Naive B cell (primary cell): ENCODE data around the gene RBL1. TPM values are rescaled to one million over a fixed set of nuclear protein-coding genes. Genes with fewer than 3 reads are reported as not detected.
A peak's percentile ranks its signal among the peaks of the same experiment; 100 is the strongest.
"Not testable (repeated sequence)": the region's sequence is repeated elsewhere in the genome, so short reads cannot be mapped to it uniquely, and the experiment has no call there.

Experiments
- ATAC-seq, 2 donors: fragments of 150-1000 bp; cut with Tn5 transposase; 2 replicates each; pipeline ENCODE4 v1.10.0; 2021; ENCODE audit warnings: low read depth in 2 of 2, mild to moderate bottlenecking in 2 of 2, moderate library complexity in 2 of 2
- DNase-seq: peaks from one replicate; pipeline ENCODE4 v3.0.0; 2022
- H3K27ac Mint-ChIP-seq, 6 donors: one replicate each; pipeline ENCODE4 v1.8.0; 2020 to 2022; ENCODE audit warnings: mild to moderate bottlenecking in 6 of 6, mixed read lengths in 6 of 6, moderate library complexity in 5 of 6, inconsistent platforms in 2 of 6
- H3K27me3 Mint-ChIP-seq, 3 donors: one replicate each; pipeline ENCODE4 v1.8.0; 2021 to 2022; ENCODE audit warnings: mixed read lengths in 3 of 3, mild to moderate bottlenecking in 1 of 3
- H3K36me3 Mint-ChIP-seq, 2 donors: one replicate each; pipeline ENCODE4 v1.8.0; 2020 to 2022; ENCODE audit warnings: mixed read lengths in 2 of 2, inconsistent platforms in 1 of 2, mild to moderate bottlenecking in 1 of 2
- H3K4me1 Mint-ChIP-seq, 3 donors: one replicate each; pipeline ENCODE4 v1.8.0; 2020 to 2022; ENCODE audit warnings: mixed read lengths in 3 of 3, inconsistent platforms in 1 of 3, mild to moderate bottlenecking in 1 of 3, moderate library complexity in 1 of 3
- H3K4me3 Mint-ChIP-seq, 8 donors: one replicate each; pipeline ENCODE4 v1.8.0; 2020 to 2022; ENCODE audit warnings: mild to moderate bottlenecking in 8 of 8, mixed read lengths in 8 of 8, moderate library complexity in 8 of 8, inconsistent platforms in 2 of 8
- H3K9me3 Mint-ChIP-seq, 7 donors: one replicate each; pipeline ENCODE4 v1.8.0; 2020 to 2022; ENCODE audit warnings: mixed read lengths in 7 of 7, mild to moderate bottlenecking in 5 of 7, inconsistent platforms in 2 of 7, moderate library complexity in 1 of 7
- polyA plus RNA-seq, 6 donors: library from polyadenylated mRNA; unstranded; fragments of 300-500 nt; fragmentation: Illumina TruSeq; gene quantifications; one replicate each; pipeline ENCODE4 v1.2.3, GENCODE V29; 2021; ENCODE audit warnings: low read depth in 6 of 6

The RBL1 gene
- polyA plus RNA-seq, 6 donors from 2014 or later, result 3.3 to 15.4 (median 7.0) TPM

GRCh38 chr20:37066168-37066567 lies 29.6 kb downstream of the RBL1 start:
- no peak for ATAC-seq
- no peak for DNase-seq
- Mint-ChIP-seq H3K4me1 (peaks cover 0 to 4% (median 0%) of the 10 kb centered on the region in 3 donors), H3K36me3 (peaks cover 0 to 20% of the 10 kb centered on the region in 2 donors), H3K27me3 (no peaks in the 10 kb centered on the region), H3K4me3 (no peak overlapping the region), H3K9me3 (no peaks in the 10 kb centered on the region), H3K27ac (no peak overlapping the region)

- H3K9me3 Mint-ChIP-seq, result no peaks in the 10 kb centered on the region
Observed at GRCh38 chr20:37055276-37055675, 40.5 kb downstream of the RBL1 start.

GRCh38 chr20:37053230-37053950 lies 42.4 kb downstream of the RBL1 start:
- no peaks in the 10 kb centered on the region for H3K27me3 Mint-ChIP-seq
- no peak for ATAC-seq
- H3K4me3 Mint-ChIP-seq, result no peak overlapping the region
- H3K4me1 Mint-ChIP-seq, result no peaks in the 10 kb centered on the region
- no peak for DNase-seq
- peaks cover 35 to 49% of the 10 kb centered on the region in 2 donors for H3K36me3 Mint-ChIP-seq
- H3K9me3 Mint-ChIP-seq, result no peaks in the 10 kb centered on the region
- H3K27ac Mint-ChIP-seq, result peak overlapping the region in 1 of 6 donors; percentile 24

More at GRCh38 chr20:37055276-37055675, 40.5 kb downstream of the RBL1 start:
- no peaks in the 10 kb centered on the region for H3K27me3 Mint-ChIP-seq
- H3K4me1 Mint-ChIP-seq, result no peaks in the 10 kb centered on the region
- H3K4me3 Mint-ChIP-seq, result no peak overlapping the region
- DNase-seq (no peak), ATAC-seq (no peak)
- H3K36me3 Mint-ChIP-seq, result peaks cover 41 to 43% of the 10 kb centered on the region in 2 donors
- H3K27ac Mint-ChIP-seq, result no peak overlapping the region

- Mint-ChIP-seq H3K36me3 (peaks cover 13 to 16% of the 10 kb centered on the region in 2 donors), H3K4me1 (peaks cover 15 to 29% (median 16%) of the 10 kb centered on the region in 3 donors), H3K4me3 (peak overlapping the region; percentile 67 to 93 (median 88)), H3K27me3 (no peaks in the 10 kb centered on the region), H3K27ac (peak overlapping the region; percentile 80 to 99 (median 92)), H3K9me3 (no peaks in the 10 kb centered on the region)
- ATAC-seq (peak; percentile 60 to 66), DNase-seq (peak; percentile 52)
Observed at GRCh38 chr20:37042986-37043972, 52.5 kb downstream of the RBL1 start.

GRCh38 chr20:37039366-37039765 lies 56.4 kb downstream of the RBL1 start:
- DNase-seq, H3K27me3 Mint-ChIP-seq, ATAC-seq, H3K27ac Mint-ChIP-seq, H3K4me3 Mint-ChIP-seq, H3K9me3 Mint-ChIP-seq: not testable (repeated sequence)
- Mint-ChIP-seq H3K36me3 (peaks cover 13 to 16% of the 10 kb centered on the region in 2 donors), H3K4me1 (peaks cover 13 to 25% (median 16%) of the 10 kb centered on the region in 3 donors)

GRCh38 chr20:37032077-37032476 lies 63.7 kb downstream of the RBL1 start:
- peak overlapping the region in 2 of 6 donors; percentile 1 to 77 for H3K27ac Mint-ChIP-seq
- peaks cover 0 to 1% (median 0%) of the 10 kb centered on the region in 7 donors for H3K9me3 Mint-ChIP-seq
- H3K4me1 Mint-ChIP-seq, result no peaks in the 10 kb centered on the region
- peaks cover 8 to 33% of the 10 kb centered on the region in 2 donors for H3K36me3 Mint-ChIP-seq
- no peak overlapping the region for H3K4me3 Mint-ChIP-seq
- no peaks in the 10 kb centered on the region for H3K27me3 Mint-ChIP-seq
- DNase-seq (no peak), ATAC-seq (no peak)

- no peak overlapping the region for H3K4me3 Mint-ChIP-seq
- DNase-seq (no peak), ATAC-seq (no peak)
- no peaks in the 10 kb centered on the region for H3K4me1 Mint-ChIP-seq
- peaks cover 21 to 32% of the 10 kb centered on the region in 2 donors for H3K36me3 Mint-ChIP-seq
- H3K27me3 Mint-ChIP-seq, result no peaks in the 10 kb centered on the region
- H3K9me3 Mint-ChIP-seq, result no peaks in the 10 kb centered on the region
- H3K27ac Mint-ChIP-seq, result no peak overlapping the region
Observed at GRCh38 chr20:37020636-37021035, 75.2 kb downstream of the RBL1 start.

- not testable (repeated sequence) for H3K27ac Mint-ChIP-seq, ATAC-seq, DNase-seq, H3K4me3 Mint-ChIP-seq, H3K9me3 Mint-ChIP-seq, H3K27me3 Mint-ChIP-seq
- Mint-ChIP-seq H3K36me3 (peaks cover under 1 to 13% of the 10 kb centered on the region in 2 donors), H3K4me1 (peaks cover 12 to 27% (median 16%) of the 10 kb centered on the region in 3 donors)
Observed at GRCh38 chr20:37012631-37013030, 83.2 kb downstream of the RBL1 start.

- H3K4me3 Mint-ChIP-seq, H3K9me3 Mint-ChIP-seq, ATAC-seq, H3K27me3 Mint-ChIP-seq, H3K36me3 Mint-ChIP-seq, H3K27ac Mint-ChIP-seq, DNase-seq: not testable (repeated sequence)
- H3K4me1 Mint-ChIP-seq, result peaks cover 15 to 34% (median 20%) of the 10 kb centered on the region in 3 donors
Observed at GRCh38 chr20:37011858-37012257, 83.9 kb downstream of the RBL1 start.

- Mint-ChIP-seq H3K27me3 (no peaks in the 10 kb centered on the region), H3K4me1 (peaks cover 15 to 39% (median 20%) of the 10 kb centered on the region in 3 donors), H3K27ac (peak overlapping the region in 1 of 6 donors; percentile 14), H3K9me3 (no peaks in the 10 kb centered on the region), H3K36me3 (no peaks in the 10 kb centered on the region), H3K4me3 (no peak overlapping the region)
- DNase-seq (no peak), ATAC-seq (no peak)
Observed at GRCh38 chr20:37011147-37011546, 84.7 kb downstream of the RBL1 start.

- Mint-ChIP-seq H3K4me3 (peak overlapping the region; percentile 10 to 84 (median 68)), H3K36me3 (peaks cover 0 to 6% of the 10 kb centered on the region in 2 donors), H3K9me3 (no peaks in the 10 kb centered on the region), H3K27ac (peak overlapping the region in 5 of 6 donors; percentile 18 to 87 (median 65)), H3K27me3 (no peaks in the 10 kb centered on the region), H3K4me1 (peaks cover 15 to 60% (median 34%) of the 10 kb centered on the region in 3 donors)
- ATAC-seq (peak; percentile 27 to 32), DNase-seq (peak; percentile 24)
Observed at GRCh38 chr20:37007898-37008649, 87.7 kb downstream of the RBL1 start.

GRCh38 chr20:37005062-37005942 lies 90.5 kb downstream of the RBL1 start:
- Mint-ChIP-seq H3K4me1 (peaks cover 15 to 53% (median 35%) of the 10 kb centered on the region in 3 donors), H3K4me3 (peak overlapping the region; percentile 10 to 72 (median 50)), H3K27ac (peak overlapping the region; percentile 67 to 99 (median 96))
- not testable (repeated sequence) for H3K36me3 Mint-ChIP-seq, H3K27me3 Mint-ChIP-seq, H3K9me3 Mint-ChIP-seq
- peak; percentile 93 to 95 for ATAC-seq
- DNase-seq, result peak; percentile 77
